Suprapubic skin (tissue), 4 donors: ENCODE measurements around the gene RASD2. TPM values are rescaled to one million over a fixed set of nuclear protein-coding genes. Genes with fewer than 3 reads are reported as not detected.
A peak's percentile ranks its signal among the peaks of the same experiment; 100 is the strongest.

Experiments used
- DNase-seq, 2 donors: peaks; one replicate each; pipeline ENCODE4 v3.0.0-alpha.2; 2019; ENCODE audit warnings: low spot score in 2 of 2
- H3K27ac ChIP-seq: fragments of 200-600 bp; sonication (generic); one replicate; pipeline ENCODE4 v1.5.1; 2019
- H3K27me3 ChIP-seq: fragments of 200-600 bp; sonication (generic); one replicate; pipeline ENCODE4 v1.5.1; 2019
- H3K36me3 ChIP-seq: fragments of 200-600 bp; sonication (generic); one replicate; pipeline ENCODE4 v1.5.1; 2019
- H3K4me1 ChIP-seq: fragments of 200-600 bp; sonication (generic); one replicate; pipeline ENCODE4 v1.5.1; 2019
- H3K4me3 ChIP-seq: fragments of 200-600 bp; sonication (generic); one replicate; pipeline ENCODE4 v1.5.1; 2019; ENCODE audit warnings: mild to moderate bottlenecking
- H3K9me3 ChIP-seq: fragments of 200-600 bp; sonication (generic); one replicate; pipeline ENCODE4 v1.5.1; 2019
- CTCF ChIP-seq, 2 donors: fragments of 200-600 bp in 1 of 2; fragments of 450-650 bp in 1 of 2; sonication (generic) in 1 of 2; IDR thresholded peaks; one replicate each; pipeline ENCODE4 v1.5.1; 2016 to 2019; ENCODE audit warnings: antibody characterized with exemption in 2 of 2, mild to moderate bottlenecking in 1 of 2, moderate library complexity in 1 of 2
- EP300 ChIP-seq: sonication (generic); formaldehyde crosslinking; IDR thresholded peaks from one replicate; pipeline ENCODE4 v1.6.1; 2017; ENCODE audit warnings: antibody characterized with exemption
- POLR2A ChIP-seq, 2 donors: fragments of 450-650 bp; IDR thresholded peaks; one replicate each; pipeline ENCODE4 v1.6.1; 2017; ENCODE audit warnings: antibody characterized with exemption in 2 of 2, mild to moderate bottlenecking in 2 of 2, moderate library complexity in 2 of 2
- POLR2AphosphoS5 ChIP-seq, 3 donors: sonication (generic); formaldehyde crosslinking; IDR thresholded peaks; one replicate each; pipeline ENCODE4 v1.6.1; 2017; ENCODE audit warnings: antibody characterized with exemption in 3 of 3
- WGBS: methylation state at CpG from one replicate; pipeline ENCODE4 v1.1.5; 2018; 5-methylcytosine and 5-hydroxymethylcytosine counted together
- total RNA-seq, 4 donors: library from RNA; depleted of rRNA; stranded (reverse); fragments of >200 nt; gene quantifications; one replicate each; pipeline ENCODE4 v1.1.0, GENCODE V29; 2016

Gene RASD2
- total RNA-seq, 4 donors from 2014 or later = 0.89 to 1.7 (median 1.2) TPM

GRCh38 chr22:35539487-35539886 lies 1.1 kb upstream of the RASD2 start:
- WGBS = 22% methylated on average over 3 of the region's 3 CpGs
- no peak for DNase-seq
- H3K4me3 ChIP-seq = peak overlapping the region; percentile 59
- no peaks in the 10 kb centered on the region for H3K36me3 ChIP-seq
- no peaks in the 10 kb centered on the region for H3K9me3 ChIP-seq
- peaks cover 20% of the 10 kb centered on the region for H3K4me1 ChIP-seq
- H3K27ac ChIP-seq = no peak overlapping the region
- peaks cover 27% of the 10 kb centered on the region for H3K27me3 ChIP-seq
- TF ChIP-seq POLR2AphosphoS5 (IDR thresholded peaks at IDR 0.05) = no peak
- TF ChIP-seq CTCF (IDR thresholded peaks at IDR 0.05) = no peak
- TF ChIP-seq POLR2A (IDR thresholded peaks at IDR 0.05) = no peak
- TF ChIP-seq EP300 = no peak

- 4% methylated on average over 19 of the region's 89 CpGs for WGBS
- Histone ChIP-seq H3K9me3 (no peaks in the 10 kb centered on the region), H3K4me3 (peak overlapping the region; percentile 59), H3K27ac (peak overlapping the region; percentile 47), H3K27me3 (peaks cover 27% of the 10 kb centered on the region), H3K36me3 (no peaks in the 10 kb centered on the region), H3K4me1 (peaks cover 20% of the 10 kb centered on the region)
- TF ChIP-seq POLR2A (IDR thresholded peaks at IDR 0.05) = no peak
- TF ChIP-seq POLR2AphosphoS5 (IDR thresholded peaks at IDR 0.05) = no peak
- no peak for TF ChIP-seq EP300
- no peak for TF ChIP-seq CTCF (IDR thresholded peaks at IDR 0.05)
- DNase-seq = no peak
These were observed 579 bp upstream of the RASD2 start for GRCh38 chr22:35539910-35540594.

GRCh38 chr22:35541254-35541748 lies 670 bp downstream of the RASD2 start:
- DNase-seq = no peak
- no peak overlapping the region for H3K27ac ChIP-seq
- H3K36me3 ChIP-seq = no peaks in the 10 kb centered on the region
- no peaks in the 10 kb centered on the region for H3K9me3 ChIP-seq
- peaks cover 20% of the 10 kb centered on the region for H3K4me1 ChIP-seq
- no peak for TF ChIP-seq POLR2AphosphoS5 (IDR thresholded peaks at IDR 0.05)
- no peak for TF ChIP-seq POLR2A (IDR thresholded peaks at IDR 0.05)
- no peak for TF ChIP-seq CTCF (IDR thresholded peaks at IDR 0.05)
- TF ChIP-seq EP300 = no peak
- H3K27me3 ChIP-seq = peaks cover 27% of the 10 kb centered on the region
- 18% methylated on average over 5 of the region's 28 CpGs for WGBS
- H3K4me3 ChIP-seq = peak overlapping the region; percentile 59

GRCh38 chr22:35542157-35542938 lies 1.7 kb downstream of the RASD2 start:
- Histone ChIP-seq H3K4me1 (peaks cover 20% of the 10 kb centered on the region), H3K27me3 (peaks cover 33% of the 10 kb centered on the region)

GRCh38 chr22:35542939-35543516 lies 2.4 kb downstream of the RASD2 start:
- peak overlapping the region; percentile 59 for H3K4me3 ChIP-seq
- 66% methylated on average over 4 of the region's 6 CpGs for WGBS

More at GRCh38 chr22:35542157-35542938, 1.7 kb downstream of the RASD2 start:
- Histone ChIP-seq H3K9me3 (no peaks in the 10 kb centered on the region), H3K27ac (no peak overlapping the region), H3K4me3 (peak overlapping the region; percentile 59), H3K36me3 (no peaks in the 10 kb centered on the region)
- no peak for TF ChIP-seq POLR2A (IDR thresholded peaks at IDR 0.05)
- no peak for TF ChIP-seq POLR2AphosphoS5 (IDR thresholded peaks at IDR 0.05)
- no peak for TF ChIP-seq EP300
- 56% methylated on average over 10 of the region's 13 CpGs for WGBS
- DNase-seq = no peak

More at GRCh38 chr22:35542939-35543516, 2.4 kb downstream of the RASD2 start:
- TF ChIP-seq CTCF (IDR thresholded peaks at IDR 0.05) (no peak), POLR2AphosphoS5 (IDR thresholded peaks at IDR 0.05) (no peak), EP300 (no peak), POLR2A (IDR thresholded peaks at IDR 0.05) (no peak)
- Histone ChIP-seq H3K4me1 (peaks cover 20% of the 10 kb centered on the region), H3K27me3 (peaks cover 33% of the 10 kb centered on the region), H3K9me3 (no peaks in the 10 kb centered on the region), H3K36me3 (no peaks in the 10 kb centered on the region), H3K27ac (no peak overlapping the region)
- DNase-seq = no peak
